A549 (cell line): ENCODE measurements around the gene MLLT1. TPM values are rescaled to one million over a fixed set of nuclear protein-coding genes. Genes with fewer than 3 reads are reported as not detected.
A peak's percentile ranks its signal among the peaks of the same experiment; 100 is the strongest.

Experiments
- ATAC-seq, 2 experiments: fragments of 200-7000 bp in 1 of 2; fragments of >200 bp in 1 of 2; cut with Nextera tagmentation in 1 of 2; cut with Tn5 transposase in 1 of 2; 3 replicates each; pipeline versions ENCODE4 v1.8.0 to v1.9.1; 2018 to 2020; ENCODE audit warnings: mild to moderate bottlenecking in 1 of 2, moderate library complexity in 1 of 2
- CTCF ChIA-PET: fragments of 300-600 bp; sonication (Branson Sonifier 250); formaldehyde crosslinking; extraction: SDS; loops from one replicate; lab custom pipeline; 2021; ENCODE audit warnings: antibody characterized with exemption, inconsistent platforms; lab: Yijun Ruan, JAX
- POLR2A ChIA-PET: fragments of 350-600 bp; formaldehyde crosslinking; extraction: SDS; loops from one replicate; lab custom pipeline; 2021; ENCODE audit warnings: antibody characterized with exemption, inconsistent platforms; lab: Yijun Ruan, JAX
- DNase-seq, 2 experiments: peaks; one replicate each; pipeline versions ENCODE4 v3.0.0 to v3.0.0-alpha.2; 2011 to 2016; ENCODE audit warnings: low read depth in 1 of 2, low spot score in 1 of 2
- FAIRE-seq: peaks from 2 replicates; lab custom pipeline; 2011; peaks lifted over from hg19 to GRCh38; lab: Jason Lieb, UNC
- H3K27ac ChIP-seq, 2 experiments: fragments of >200 bp; sonication (Bioruptor Twin); formaldehyde crosslinking; 3 replicates each; pipeline ENCODE4 v1.5.1; 2016 to 2017
- H3K4me1 ChIP-seq: fragments of >200 bp; sonication (Bioruptor Twin); formaldehyde crosslinking; 3 replicates; pipeline ENCODE4 v1.6.1; 2016
- H3K4me2 ChIP-seq: fragments of >200 bp; sonication (Bioruptor Twin); formaldehyde crosslinking; 3 replicates; pipeline ENCODE4 v1.6.1; 2016
- H3K4me3 ChIP-seq: fragments of >200 bp; sonication (Bioruptor Twin); formaldehyde crosslinking; 3 replicates; pipeline ENCODE4 v1.5.1; 2016
- H3K9me3 ChIP-seq: fragments of >200 bp; sonication (Bioruptor Twin); formaldehyde crosslinking; 3 replicates; pipeline ENCODE4 v1.6.1; 2016
- BHLHE40 ChIP-seq: IDR thresholded peaks from 2 replicates; pipeline ENCODE4 v1.6.1; 2012; ENCODE audit warnings: low read depth, low read length, inconsistent platforms
- CBX8 ChIP-seq: fragments of 200-600 bp; sonication (generic); IDR thresholded peaks from 2 replicates; pipeline ENCODE4 v1.6.1; 2016
- CHD2 ChIP-seq: fragments of 150-350 bp; IDR thresholded peaks from 2 replicates; pipeline ENCODE4 v1.6.1; 2014; ENCODE audit warnings: low read length; ENCODE audit not compliant: partially characterized antibody
- EHF ChIP-seq: fragments of 250-450 bp; sonication (Bioruptor Pico); IDR thresholded peaks from 2 replicates; pipeline ENCODE4 v1.5.0; 2020; ENCODE audit warnings: mild to moderate bottlenecking
- EP300 ChIP-seq, 2 experiments: fragments of >200 bp; sonication (Bioruptor Twin); formaldehyde crosslinking; IDR thresholded peaks; 2 replicates in 1 of 2; 3 replicates in 1 of 2; pipeline ENCODE4 v1.6.1; 2016 to 2017
- FOXS1 ChIP-seq: fragments of 250-450 bp; sonication (Bioruptor Pico); IDR thresholded peaks from 2 replicates; pipeline ENCODE4 v1.5.0; 2020; ENCODE audit warnings: mild to moderate bottlenecking, moderate library complexity
- GATA3 ChIP-seq: IDR thresholded peaks from 2 replicates; pipeline ENCODE4 v1.6.1; 2012; ENCODE audit warnings: borderline replicate concordance
- HOXA7 ChIP-seq: fragments of 250-450 bp; sonication (Bioruptor Pico); IDR thresholded peaks from 2 replicates; pipeline ENCODE4 v1.5.0; 2020; ENCODE audit warnings: mild to moderate bottlenecking, moderate library complexity
- HOXB13 ChIP-seq: fragments of 250-450 bp; sonication (Bioruptor Pico); IDR thresholded peaks from 2 replicates; pipeline ENCODE4 v1.5.0; 2020; ENCODE audit warnings: low read depth, mild to moderate bottlenecking, moderate library complexity
- JUN ChIP-seq, 2 experiments: fragments of >200 bp; sonication (Bioruptor Twin); formaldehyde crosslinking; IDR thresholded peaks; 2 replicates in 1 of 2; 3 replicates in 1 of 2; pipeline ENCODE4 v1.6.1; 2016 to 2017
- JUNB ChIP-seq: fragments of >200 bp; sonication (Bioruptor Twin); formaldehyde crosslinking; IDR thresholded peaks from 2 replicates; pipeline ENCODE4 v1.6.1; 2016
- KDM1A ChIP-seq: fragments of 200-600 bp; sonication (generic); IDR thresholded peaks from 2 replicates; pipeline ENCODE4 v1.6.1; 2016; ENCODE audit warnings: low read depth, mild to moderate bottlenecking
- KDM5A ChIP-seq: fragments of 200-600 bp; sonication (generic); IDR thresholded peaks from 2 replicates; pipeline ENCODE4 v1.6.1; 2016; ENCODE audit warnings: antibody characterized with exemption, mild to moderate bottlenecking
- NPAS2 ChIP-seq: fragments of 250-450 bp; sonication (Bioruptor Pico); IDR thresholded peaks from 2 replicates; pipeline ENCODE4 v1.8.0; 2022; ENCODE audit warnings: mild to moderate bottlenecking, moderate library complexity, borderline replicate concordance
- POLR2AphosphoS2 ChIP-seq: conservative IDR thresholded peaks from 2 replicates; pipeline ENCODE4 v1.6.1; 2012; ENCODE audit warnings: low read length, improper control_type of control experiment, inconsistent platforms
- RAD21 ChIP-seq, 2 experiments: fragments of >200 bp in 1 of 2; sonication (Bioruptor Twin) in 1 of 2; formaldehyde crosslinking in 1 of 2; IDR thresholded peaks in 1 of 2; conservative IDR thresholded peaks in 1 of 2; 2 replicates in 1 of 2; 3 replicates in 1 of 2; pipeline ENCODE4 v1.6.1; 2012 to 2018; ENCODE audit warnings: inconsistent platforms in 1 of 2
- RCOR1 ChIP-seq: fragments of 150-350 bp; IDR thresholded peaks from 2 replicates; pipeline ENCODE4 v1.6.1; 2014; ENCODE audit warnings: antibody characterized with exemption, low read length, low read depth
- RNF2 ChIP-seq: fragments of 200-600 bp; sonication (generic); IDR thresholded peaks from 2 replicates; pipeline ENCODE4 v1.6.1; 2016; ENCODE audit warnings: low read depth, mild to moderate bottlenecking, antibody characterized with exemption, moderate library complexity, borderline replicate concordance
- SMC3 ChIP-seq: fragments of >200 bp; sonication (Bioruptor Twin); formaldehyde crosslinking; IDR thresholded peaks from 3 replicates; pipeline ENCODE4 v1.6.1; 2018; ENCODE audit warnings: inconsistent platforms
- SREBF2 ChIP-seq: fragments of 450-650 bp; IDR thresholded peaks from 2 replicates; pipeline ENCODE4 v1.6.1; 2014; ENCODE audit warnings: mild to moderate bottlenecking, moderate library complexity
- ZC3H11A ChIP-seq: fragments of 450-650 bp; IDR thresholded peaks from 2 replicates; pipeline ENCODE4 v1.6.1; 2014; ENCODE audit warnings: antibody characterized with exemption, mild to moderate bottlenecking
- ZFP36 ChIP-seq: fragments of 450-650 bp; IDR thresholded peaks from 2 replicates; pipeline ENCODE4 v1.6.1; 2014; ENCODE audit warnings: borderline replicate concordance; ENCODE audit not compliant: partially characterized antibody
- ZNF302 ChIP-seq: fragments of 250-450 bp; sonication (Bioruptor Pico); IDR thresholded peaks from 2 replicates; pipeline ENCODE4 v1.9.0; 2021; ENCODE audit warnings: inconsistent platforms, mild to moderate bottlenecking, moderate library complexity
- WGBS: methylation state at CpG from one replicate; pipeline ENCODE4 v1.1.6; 2017; ENCODE audit errors: missing lambda C conversion rate; 5-methylcytosine and 5-hydroxymethylcytosine counted together
- polyA plus RNA-seq, 4 experiments: library from polyadenylated mRNA; depleted of rRNA in 3 of 4; stranded (reverse); fragments of >200 nt; fragmentation: RNase III in 1 of 4; extraction: RNeasy Plus Mini Kit Qiagen cat#74134 plus additional on column Dnase treatment in 1 of 4; gene quantifications; 2 replicates in 3 of 4; 3 replicates in 1 of 4; pipeline ENCODE4 v1.2.3, GENCODE V29; 2011 to 2017
- TF ChIP-seq, protein P1 (sequence below): fragments of 250-450 bp; sonication (Bioruptor Pico); IDR thresholded peaks from 2 replicates; pipeline ENCODE4 v1.5.0; 2020; ENCODE audit warnings: low read depth, mild to moderate bottlenecking, moderate library complexity
- TF ChIP-seq, protein P2 (sequence below): IDR thresholded peaks from 2 replicates; pipeline ENCODE4 v1.6.1; 2012
- TF ChIP-seq, protein P3 (sequence below): fragments of 200-600 bp; sonication (generic); IDR thresholded peaks from 2 replicates; pipeline ENCODE4 v1.6.1; 2016; ENCODE audit warnings: antibody characterized with exemption, mild to moderate bottlenecking, moderate library complexity
- TF ChIP-seq, protein P4 (sequence below): fragments of >200 bp; sonication (Bioruptor Twin); formaldehyde crosslinking; IDR thresholded peaks from 3 replicates; pipeline ENCODE4 v1.6.1; 2016
- TF ChIP-seq, protein P5 (sequence below): IDR thresholded peaks from 2 replicates; pipeline ENCODE4 v1.6.1; 2012; ENCODE audit warnings: low read depth, borderline replicate concordance
- TF ChIP-seq, protein P6 (sequence below): fragments of 150-350 bp; IDR thresholded peaks from 2 replicates; pipeline ENCODE4 v1.6.1; 2014; ENCODE audit warnings: low read depth, mild to moderate bottlenecking, low read length

Gene MLLT1
- polyA plus RNA-seq, 2 of the 4 experiments (the other 2 are of a cell fraction): 7.4 to 17.5 TPM

DNA sequence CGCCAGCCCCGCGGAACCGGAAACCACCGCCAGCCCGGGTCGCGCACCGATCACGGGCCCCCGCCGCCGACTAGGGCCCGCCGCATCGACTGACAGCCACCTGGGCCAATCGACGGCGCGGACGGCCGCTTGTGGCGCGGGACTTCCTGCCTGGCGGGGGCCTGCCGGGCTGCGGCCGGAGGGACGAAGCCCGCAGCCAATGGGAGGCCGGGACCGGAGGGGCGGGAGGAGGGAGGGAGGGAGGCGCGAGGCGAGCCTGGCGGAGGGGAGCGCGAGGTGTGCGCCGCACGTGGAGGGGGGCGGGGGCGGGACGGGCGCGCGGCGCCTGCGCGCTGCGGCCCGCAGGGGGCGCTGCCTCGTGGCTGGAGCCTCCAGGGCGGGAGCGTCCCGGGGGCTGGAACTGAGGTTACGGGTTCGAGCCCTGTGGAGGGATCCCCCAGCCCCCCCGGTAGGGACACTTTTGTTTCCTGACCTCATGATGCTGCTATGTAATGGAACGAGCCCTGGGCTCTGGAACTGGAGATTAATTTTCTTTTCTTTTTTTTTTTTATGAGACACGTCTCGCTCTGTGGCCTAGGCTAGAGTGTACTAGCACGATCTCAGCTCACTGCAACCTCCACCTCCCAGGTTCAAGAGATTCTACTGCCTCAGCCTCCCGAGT, at the start of gene MLLT1 (continued):
- TF ChIP-seq, protein P1, sequence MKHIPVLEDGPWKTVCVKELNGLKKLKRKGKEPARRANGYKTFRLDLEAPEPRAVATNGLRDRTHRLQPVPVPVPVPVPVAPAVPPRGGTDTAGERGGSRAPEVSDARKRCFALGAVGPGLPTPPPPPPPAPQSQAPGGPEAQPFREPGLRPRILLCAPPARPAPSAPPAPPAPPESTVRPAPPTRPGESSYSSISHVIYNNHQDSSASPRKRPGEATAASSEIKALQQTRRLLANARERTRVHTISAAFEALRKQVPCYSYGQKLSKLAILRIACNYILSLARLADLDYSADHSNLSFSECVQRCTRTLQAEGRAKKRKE: no peak
- TF ChIP-seq POLR2AphosphoS2: no peak
- no peak for TF ChIP-seq SREBF2
- TF ChIP-seq, protein P2, sequence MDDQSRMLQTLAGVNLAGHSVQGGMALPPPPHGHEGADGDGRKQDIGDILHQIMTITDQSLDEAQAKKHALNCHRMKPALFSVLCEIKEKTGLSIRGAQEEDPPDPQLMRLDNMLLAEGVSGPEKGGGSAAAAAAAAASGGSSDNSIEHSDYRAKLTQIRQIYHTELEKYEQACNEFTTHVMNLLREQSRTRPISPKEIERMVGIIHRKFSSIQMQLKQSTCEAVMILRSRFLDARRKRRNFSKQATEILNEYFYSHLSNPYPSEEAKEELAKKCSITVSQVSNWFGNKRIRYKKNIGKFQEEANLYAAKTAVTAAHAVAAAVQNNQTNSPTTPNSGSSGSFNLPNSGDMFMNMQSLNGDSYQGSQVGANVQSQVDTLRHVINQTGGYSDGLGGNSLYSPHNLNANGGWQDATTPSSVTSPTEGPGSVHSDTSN: peak; percentile 96
- no peak for TF ChIP-seq EHF
- peak; percentile 93 for TF ChIP-seq BHLHE40
- TF ChIP-seq RAD21 (conservative IDR thresholded peaks at IDR 0.05 in 1 of 2, IDR thresholded peaks at IDR 0.05 in 1 of 2): peak in 1 of 2 experiments; percentile 56; a peak in 3 of 5 replicates
- TF ChIP-seq, protein P3, sequence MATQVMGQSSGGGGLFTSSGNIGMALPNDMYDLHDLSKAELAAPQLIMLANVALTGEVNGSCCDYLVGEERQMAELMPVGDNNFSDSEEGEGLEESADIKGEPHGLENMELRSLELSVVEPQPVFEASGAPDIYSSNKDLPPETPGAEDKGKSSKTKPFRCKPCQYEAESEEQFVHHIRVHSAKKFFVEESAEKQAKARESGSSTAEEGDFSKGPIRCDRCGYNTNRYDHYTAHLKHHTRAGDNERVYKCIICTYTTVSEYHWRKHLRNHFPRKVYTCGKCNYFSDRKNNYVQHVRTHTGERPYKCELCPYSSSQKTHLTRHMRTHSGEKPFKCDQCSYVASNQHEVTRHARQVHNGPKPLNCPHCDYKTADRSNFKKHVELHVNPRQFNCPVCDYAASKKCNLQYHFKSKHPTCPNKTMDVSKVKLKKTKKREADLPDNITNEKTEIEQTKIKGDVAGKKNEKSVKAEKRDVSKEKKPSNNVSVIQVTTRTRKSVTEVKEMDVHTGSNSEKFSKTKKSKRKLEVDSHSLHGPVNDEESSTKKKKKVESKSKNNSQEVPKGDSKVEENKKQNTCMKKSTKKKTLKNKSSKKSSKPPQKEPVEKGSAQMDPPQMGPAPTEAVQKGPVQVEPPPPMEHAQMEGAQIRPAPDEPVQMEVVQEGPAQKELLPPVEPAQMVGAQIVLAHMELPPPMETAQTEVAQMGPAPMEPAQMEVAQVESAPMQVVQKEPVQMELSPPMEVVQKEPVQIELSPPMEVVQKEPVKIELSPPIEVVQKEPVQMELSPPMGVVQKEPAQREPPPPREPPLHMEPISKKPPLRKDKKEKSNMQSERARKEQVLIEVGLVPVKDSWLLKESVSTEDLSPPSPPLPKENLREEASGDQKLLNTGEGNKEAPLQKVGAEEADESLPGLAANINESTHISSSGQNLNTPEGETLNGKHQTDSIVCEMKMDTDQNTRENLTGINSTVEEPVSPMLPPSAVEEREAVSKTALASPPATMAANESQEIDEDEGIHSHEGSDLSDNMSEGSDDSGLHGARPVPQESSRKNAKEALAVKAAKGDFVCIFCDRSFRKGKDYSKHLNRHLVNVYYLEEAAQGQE: no peak
- TF ChIP-seq EP300 (IDR thresholded peaks at IDR 0.05): no peak
- TF ChIP-seq SMC3: peak; percentile 67
- TF ChIP-seq FOXS1 (CRISPR knock-in tag): no peak
- no peak for TF ChIP-seq HOXA7
- TF ChIP-seq KDM1A: 0 out of 2 replicates have a peak, but pooled peaks have one; percentile 8
- no peak for TF ChIP-seq ZC3H11A
- TF ChIP-seq, protein P4, sequence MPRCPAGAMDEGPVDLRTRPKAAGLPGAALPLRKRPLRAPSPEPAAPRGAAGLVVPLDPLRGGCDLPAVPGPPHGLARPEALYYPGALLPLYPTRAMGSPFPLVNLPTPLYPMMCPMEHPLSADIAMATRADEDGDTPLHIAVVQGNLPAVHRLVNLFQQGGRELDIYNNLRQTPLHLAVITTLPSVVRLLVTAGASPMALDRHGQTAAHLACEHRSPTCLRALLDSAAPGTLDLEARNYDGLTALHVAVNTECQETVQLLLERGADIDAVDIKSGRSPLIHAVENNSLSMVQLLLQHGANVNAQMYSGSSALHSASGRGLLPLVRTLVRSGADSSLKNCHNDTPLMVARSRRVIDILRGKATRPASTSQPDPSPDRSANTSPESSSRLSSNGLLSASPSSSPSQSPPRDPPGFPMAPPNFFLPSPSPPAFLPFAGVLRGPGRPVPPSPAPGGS: 0 out of 3 replicates have a peak, but pooled peaks have one; percentile 30
- TF ChIP-seq, protein P5, sequence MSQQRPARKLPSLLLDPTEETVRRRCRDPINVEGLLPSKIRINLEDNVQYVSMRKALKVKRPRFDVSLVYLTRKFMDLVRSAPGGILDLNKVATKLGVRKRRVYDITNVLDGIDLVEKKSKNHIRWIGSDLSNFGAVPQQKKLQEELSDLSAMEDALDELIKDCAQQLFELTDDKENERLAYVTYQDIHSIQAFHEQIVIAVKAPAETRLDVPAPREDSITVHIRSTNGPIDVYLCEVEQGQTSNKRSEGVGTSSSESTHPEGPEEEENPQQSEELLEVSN: peak; percentile 96
- no peak for TF ChIP-seq RCOR1
- no peak for TF ChIP-seq CBX8
- TF ChIP-seq KDM5A: no peak
- no peak for TF ChIP-seq RNF2
- no peak for TF ChIP-seq ZNF302 (CRISPR knock-in tag)
- no peak for TF ChIP-seq HOXB13 (CRISPR knock-in tag)

DNA sequence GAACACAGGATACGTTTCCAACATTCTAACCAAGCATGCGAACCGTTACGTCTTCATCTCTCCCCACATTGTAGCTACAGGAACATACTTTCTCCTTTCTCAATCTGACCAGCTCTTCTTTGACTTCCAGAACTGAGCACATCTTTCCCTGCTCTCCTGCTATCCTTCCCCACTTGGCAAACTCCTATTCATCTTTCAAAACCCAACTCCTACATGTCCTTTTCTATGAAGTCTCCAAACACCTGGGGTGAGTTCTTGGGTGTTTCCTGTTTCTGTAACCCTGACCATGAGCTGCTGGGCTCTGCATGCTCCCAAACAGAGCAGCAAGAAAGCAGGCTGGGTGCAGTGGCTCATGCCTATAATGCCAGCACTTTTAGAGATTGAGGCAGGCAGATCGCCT, 47.0 kb upstream of the MLLT1 start:
- Histone ChIP-seq H3K4me1 (no peaks in the 10 kb centered on the region), H3K4me2 (no peak overlapping the region), H3K9me3 (no peaks in the 10 kb centered on the region), H3K27ac (no peak overlapping the region), H3K4me3 (no peak overlapping the region)
- no peak for DNase-seq
- no peak for ATAC-seq
- ChIA-PET POLR2A (no interaction called here), CTCF (interaction anchor here (1.0 kb wide), 1 partner anchor 8 kb away, joined by 3 read pairs; no protein-coding TSS in a partner anchor)
- FAIRE-seq: no peak
- WGBS: 54% methylated on average over 5 of the region's 5 CpGs
- TF ChIP-seq EP300 (IDR thresholded peaks at IDR 0.05): no peak
- TF ChIP-seq JUN (IDR thresholded peaks at IDR 0.05): no peak
- TF ChIP-seq SREBF2: no peak
- TF ChIP-seq KDM5A: no peak
- no peak for TF ChIP-seq JUNB
- no peak for TF ChIP-seq CBX8
- TF ChIP-seq ZNF302 (CRISPR knock-in tag): no peak
- TF ChIP-seq NPAS2 (CRISPR knock-in tag): no peak
- TF ChIP-seq EHF: no peak
- TF ChIP-seq GATA3: no peak
- TF ChIP-seq ZFP36: no peak
- no peak for TF ChIP-seq CHD2
- TF ChIP-seq, protein P6, sequence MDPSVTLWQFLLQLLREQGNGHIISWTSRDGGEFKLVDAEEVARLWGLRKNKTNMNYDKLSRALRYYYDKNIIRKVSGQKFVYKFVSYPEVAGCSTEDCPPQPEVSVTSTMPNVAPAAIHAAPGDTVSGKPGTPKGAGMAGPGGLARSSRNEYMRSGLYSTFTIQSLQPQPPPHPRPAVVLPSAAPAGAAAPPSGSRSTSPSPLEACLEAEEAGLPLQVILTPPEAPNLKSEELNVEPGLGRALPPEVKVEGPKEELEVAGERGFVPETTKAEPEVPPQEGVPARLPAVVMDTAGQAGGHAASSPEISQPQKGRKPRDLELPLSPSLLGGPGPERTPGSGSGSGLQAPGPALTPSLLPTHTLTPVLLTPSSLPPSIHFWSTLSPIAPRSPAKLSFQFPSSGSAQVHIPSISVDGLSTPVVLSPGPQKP: no peak
